ENCODE data around the gene MAP3K3.

GRCh38 chr17:63672856-63673255 lies 50.6 kb downstream of the MAP3K3 start:
- TF ChIP-seq CTCF (conservative IDR thresholded peaks at IDR 0.05; ENCODE audit: low read depth in 2 of 2), result no peak
- TF ChIP-seq ZNF331 (CRISPR knock-in tag; IDR thresholded peaks at IDR 0.05; ENCODE audit: low read depth), result no peak
- TF ChIP-seq POLR2AphosphoS5 (IDR thresholded peaks at IDR 0.05; ENCODE audit: low read depth), result no peak
- TF ChIP-seq NANOG (IDR thresholded peaks at IDR 0.05; ENCODE audit: borderline replicate concordance), result no peak
- no peak for TF ChIP-seq EZH2 (IDR thresholded peaks at IDR 0.05; ENCODE audit: low read depth, unreplicated experiment)
- TF ChIP-seq REST (IDR thresholded peaks at IDR 0.05; ENCODE audit: unreplicated experiment), result no peak
- no peak for TF ChIP-seq ETS1 (IDR thresholded peaks at IDR 0.05)
- no peak for TF ChIP-seq EZH2phosphoT487 (IDR thresholded peaks at IDR 0.05; ENCODE audit: unreplicated experiment)
- TF ChIP-seq STAT1 (IDR thresholded peaks at IDR 0.05; ENCODE audit: unreplicated experiment), result no peak
